Keratinocyte (primary cell): ENCODE measurements around the gene NRP1. TPM values are rescaled to one million over a fixed set of nuclear protein-coding genes. Genes with fewer than 3 reads are reported as not detected.

Experiments
- DNase-seq: peaks from one replicate; pipeline ENCODE4 v3.0.0-alpha.2; 2011; ENCODE audit warnings: low read depth, missing footprints, low spot score
- FAIRE-seq: peaks from 2 replicates; lab custom pipeline; 2011; peaks lifted over from hg19 to GRCh38; lab: Jason Lieb, UNC
- H2AFZ ChIP-seq: 2 replicates; pipeline ENCODE4 v1.6.0; 2012; ENCODE audit warnings: low read length, control low read depth, inconsistent platforms; ENCODE audit not compliant: control insufficient read depth
- H3K27ac ChIP-seq: 2 replicates; pipeline ENCODE4 v1.5.1; 2011; ENCODE audit warnings: low read length; ENCODE audit not compliant: control insufficient read depth, insufficient read depth
- H3K27me3 ChIP-seq: 3 replicates; pipeline ENCODE4 v1.6.0; 2011; ENCODE audit warnings: low read length; ENCODE audit not compliant: control insufficient read depth, insufficient read depth; ENCODE audit errors: extremely low read depth
- H3K36me3 ChIP-seq, 2 experiments: 2 replicates in 1 of 2; 3 replicates in 1 of 2; pipeline ENCODE4 v1.5.1; 2011; ENCODE audit warnings: low read length in 2 of 2, mild to moderate bottlenecking in 1 of 2; ENCODE audit not compliant: control insufficient read depth in 2 of 2, insufficient read depth in 2 of 2; ENCODE audit errors: extremely low read depth in 1 of 2
- H3K4me1 ChIP-seq: 3 replicates; pipeline ENCODE4 v1.5.1; 2011; ENCODE audit warnings: low read length; ENCODE audit not compliant: control insufficient read depth, insufficient read depth; ENCODE audit errors: extremely low read depth
- H3K4me2 ChIP-seq: 3 replicates; pipeline ENCODE4 v1.6.0; 2011; ENCODE audit warnings: low read depth, low read length; ENCODE audit not compliant: control insufficient read depth, insufficient read depth; ENCODE audit errors: extremely low read depth
- H3K4me3 ChIP-seq, 3 experiments: fragments of 200-600 bp in 1 of 3; sonication (generic) in 1 of 3; 2 replicates in 2 of 3; 3 replicates in 1 of 3; pipeline ENCODE4 v1.5.1; 2011 to 2016; ENCODE audit warnings: low read length in 3 of 3, mild to moderate bottlenecking in 3 of 3, control low read depth in 2 of 3, inconsistent platforms in 1 of 3, low read depth in 1 of 3, mixed read lengths in 1 of 3, mixed run types in 1 of 3, moderate library complexity in 1 of 3; ENCODE audit not compliant: control insufficient read depth in 2 of 3, insufficient read depth in 2 of 3; ENCODE audit errors: extremely low read depth in 1 of 3
- H3K79me2 ChIP-seq: 2 replicates; pipeline ENCODE4 v1.6.0; 2012; ENCODE audit warnings: low read length; ENCODE audit not compliant: control insufficient read depth, insufficient read depth
- H3K9ac ChIP-seq: 3 replicates; pipeline ENCODE4 v1.6.0; 2011; ENCODE audit warnings: low read length; ENCODE audit not compliant: control insufficient read depth, insufficient read depth; ENCODE audit errors: extremely low read depth
- H3K9me1 ChIP-seq: 3 replicates; pipeline ENCODE4 v1.6.0; 2011; ENCODE audit warnings: low read length; ENCODE audit not compliant: control insufficient read depth, insufficient read depth; ENCODE audit errors: extremely low read depth
- H3K9me3 ChIP-seq: 2 replicates; pipeline ENCODE4 v1.5.1; 2012; ENCODE audit warnings: low read depth, low read length; ENCODE audit not compliant: control insufficient read depth
- H4K20me1 ChIP-seq: 3 replicates; pipeline ENCODE4 v1.6.0; 2011; ENCODE audit warnings: low read length; ENCODE audit not compliant: control insufficient read depth, insufficient read depth; ENCODE audit errors: extremely low read depth
- EZH2 ChIP-seq: IDR thresholded peaks from one replicate; pipeline ENCODE4 v1.6.1; 2012; ENCODE audit warnings: inconsistent platforms, mild to moderate bottlenecking, low read length, moderate library complexity
- dilution Hi-C: fragments of 300-500 bp; cut with MboI; formaldehyde crosslinking; loops from one replicate; pipeline ENCODE4 v1.7.0; 2020; ENCODE audit warnings: low sequenced_read_pairs; ENCODE audit not compliant: extremely low pct_ligation_motif_present
- polyA plus RNA-seq, 5 experiments: library from polyadenylated mRNA; depleted of rRNA in 3 of 5; stranded (reverse) in 3 of 5; stranded (forward) in 1 of 5; unstranded in 1 of 5; fragments of >200 nt; gene quantifications; 1 replicate in 1 of 5; 2 replicates in 3 of 5; 3 replicates in 1 of 5; pipeline versions ENCODE4 v1.2.1 to v1.2.3, GENCODE V29; 2011 to 2012; ENCODE audit warnings: missing spikeins in 2 of 5, low read depth in 1 of 5, low replicate concordance in 1 of 5
- TF ChIP-seq, protein P1 (sequence below), 3 experiments: IDR thresholded peaks in 1 of 3; conservative IDR thresholded peaks in 1 of 3; optimal IDR thresholded peaks in 1 of 3; 2 replicates in 2 of 3; 3 replicates in 1 of 3; pipeline versions ENCODE3 to v1.5.1; 2011; ENCODE audit warnings: low read length in 3 of 3, mild to moderate bottlenecking in 3 of 3, moderate library complexity in 2 of 3, control low read depth in 1 of 3, inconsistent platforms in 1 of 3; ENCODE audit not compliant: insufficient read depth in 2 of 3; ENCODE audit errors: extremely low read depth in 1 of 3

NRP1 gene
- polyA plus RNA-seq, 1 donor (not counting 4 experiments of a cell fraction or from before 2014, with no cell fraction given) = 36.2 TPM

GRCh38 chr10:33337326-33337957 lies 3.0 kb upstream of the NRP1 start:
- no peaks in the 10 kb centered on the region for H3K27me3 ChIP-seq
- dilution Hi-C loops = no loop called here
- H3K4me2 ChIP-seq = peak overlapping the region; percentile 100
- H3K9ac ChIP-seq = peak overlapping the region; percentile 96
- H3K9me3 ChIP-seq = no peaks in the 10 kb centered on the region
- no peaks in the 10 kb centered on the region for H3K36me3 ChIP-seq
- FAIRE-seq (peak; percentile 51), DNase-seq (no peak)
- peak overlapping the region; percentile 24 for H2AFZ ChIP-seq
- peak overlapping the region; percentile 63 to 97 (median 89) for H3K4me3 ChIP-seq
- peaks cover 30% of the 10 kb centered on the region for H3K79me2 ChIP-seq
- no peaks in the 10 kb centered on the region for H4K20me1 ChIP-seq
- H3K9me1 ChIP-seq = peaks cover 2% of the 10 kb centered on the region
- TF ChIP-seq, protein P1, sequence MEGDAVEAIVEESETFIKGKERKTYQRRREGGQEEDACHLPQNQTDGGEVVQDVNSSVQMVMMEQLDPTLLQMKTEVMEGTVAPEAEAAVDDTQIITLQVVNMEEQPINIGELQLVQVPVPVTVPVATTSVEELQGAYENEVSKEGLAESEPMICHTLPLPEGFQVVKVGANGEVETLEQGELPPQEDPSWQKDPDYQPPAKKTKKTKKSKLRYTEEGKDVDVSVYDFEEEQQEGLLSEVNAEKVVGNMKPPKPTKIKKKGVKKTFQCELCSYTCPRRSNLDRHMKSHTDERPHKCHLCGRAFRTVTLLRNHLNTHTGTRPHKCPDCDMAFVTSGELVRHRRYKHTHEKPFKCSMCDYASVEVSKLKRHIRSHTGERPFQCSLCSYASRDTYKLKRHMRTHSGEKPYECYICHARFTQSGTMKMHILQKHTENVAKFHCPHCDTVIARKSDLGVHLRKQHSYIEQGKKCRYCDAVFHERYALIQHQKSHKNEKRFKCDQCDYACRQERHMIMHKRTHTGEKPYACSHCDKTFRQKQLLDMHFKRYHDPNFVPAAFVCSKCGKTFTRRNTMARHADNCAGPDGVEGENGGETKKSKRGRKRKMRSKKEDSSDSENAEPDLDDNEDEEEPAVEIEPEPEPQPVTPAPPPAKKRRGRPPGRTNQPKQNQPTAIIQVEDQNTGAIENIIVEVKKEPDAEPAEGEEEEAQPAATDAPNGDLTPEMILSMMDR (optimal IDR thresholded peaks at IDR 0.05 in 1 of 3, IDR thresholded peaks at IDR 0.05 in 1 of 3, conservative IDR thresholded peaks at IDR 0.05 in 1 of 3; ENCODE audit: extremely low read depth in 1 of 3, insufficient read depth in 2 of 3, low read length in 3 of 3) = no peak
- no peak for TF ChIP-seq EZH2
- peaks cover 24% of the 10 kb centered on the region for H3K4me1 ChIP-seq
- H3K27ac ChIP-seq = peak overlapping the region; percentile 94

- H3K36me3 ChIP-seq = no peaks in the 10 kb centered on the region
- no peaks in the 10 kb centered on the region for H3K9me3 ChIP-seq
- H3K4me2 ChIP-seq = peak overlapping the region; percentile 100
- no peak for FAIRE-seq
- H3K4me1 ChIP-seq = peaks cover 18% of the 10 kb centered on the region
- peak overlapping the region; percentile 96 for H3K9ac ChIP-seq
- H2AFZ ChIP-seq = peak overlapping the region; percentile 73
- TF ChIP-seq, protein P1 (optimal IDR thresholded peaks at IDR 0.05 in 1 of 3, IDR thresholded peaks at IDR 0.05 in 1 of 3, conservative IDR thresholded peaks at IDR 0.05 in 1 of 3; ENCODE audit: extremely low read depth in 1 of 3, insufficient read depth in 2 of 3, low read length in 3 of 3) = no peak
- no peak for TF ChIP-seq EZH2
- dilution Hi-C loops = no loop called here
- H3K27ac ChIP-seq = peak overlapping the region; percentile 94
- no peak for DNase-seq
- H4K20me1 ChIP-seq = no peaks in the 10 kb centered on the region
- H3K79me2 ChIP-seq = peaks cover 37% of the 10 kb centered on the region
- H3K27me3 ChIP-seq = no peaks in the 10 kb centered on the region
- H3K4me3 ChIP-seq = peak overlapping the region; percentile 63 to 97 (median 89)
- no peaks in the 10 kb centered on the region for H3K9me1 ChIP-seq
These were observed 2.3 kb upstream of the NRP1 start for GRCh38 chr10:33336582-33337325.
